Peyer's patch (tissue), 4 donors: ENCODE measurements around the gene TRAPPC6A. TPM values are rescaled to one million over a fixed set of nuclear protein-coding genes. Genes with fewer than 3 reads are reported as not detected.

Experiments used
- DNase-seq, 3 donors: peaks; one replicate each; pipeline ENCODE4 v3.0.0-alpha.2; 2017 to 2019
- H3K27ac ChIP-seq, 4 donors: fragments of 200-600 bp; sonication (generic); one replicate each; pipeline ENCODE4 v1.5.1; 2016 to 2019
- H3K27me3 ChIP-seq, 2 donors: fragments of 200-600 bp; sonication (generic); one replicate each; pipeline ENCODE4 v1.5.1; 2019
- H3K36me3 ChIP-seq, 3 donors: fragments of 200-600 bp; sonication (generic); one replicate each; pipeline ENCODE4 v1.5.1; 2016 to 2019
- H3K4me1 ChIP-seq, 4 donors: fragments of 200-600 bp; sonication (generic); one replicate each; pipeline ENCODE4 v1.5.1; 2016 to 2019
- H3K4me3 ChIP-seq, 4 donors: fragments of 200-600 bp; sonication (generic); 1 replicate in 3 of 4; 2 replicates in 1 of 4; pipeline ENCODE4 v1.5.1; 2016 to 2019; ENCODE audit warnings: mild to moderate bottlenecking in 1 of 4
- H3K9me3 ChIP-seq, 4 donors: fragments of 200-600 bp; sonication (generic); one replicate each; pipeline ENCODE4 v1.5.1; 2016 to 2019; ENCODE audit warnings: mild to moderate bottlenecking in 1 of 4
- CTCF ChIP-seq, 6 experiments: fragments of 450-650 bp in 4 of 6; fragments of 200-600 bp in 2 of 6; sonication (generic) in 1 of 6; IDR thresholded peaks; one replicate each; pipeline ENCODE4 v1.5.1; 2017 to 2019; ENCODE audit warnings: antibody characterized with exemption in 6 of 6, mild to moderate bottlenecking in 3 of 6, moderate library complexity in 1 of 6
- POLR2A ChIP-seq, 2 donors: fragments of 450-650 bp; IDR thresholded peaks; one replicate each; pipeline ENCODE4 v1.5.1; 2017; ENCODE audit warnings: antibody characterized with exemption in 2 of 2, mild to moderate bottlenecking in 2 of 2, moderate library complexity in 2 of 2
- total RNA-seq, 4 donors: library from RNA; depleted of rRNA; stranded (reverse); fragments of >200 nt; gene quantifications; one replicate each; pipeline ENCODE4 v1.1.0, GENCODE V29; 2016

TRAPPC6A gene
- total RNA-seq, 4 donors from 2014 or later: 11.4 to 58.6 (median 21.6) TPM

GRCh38 chr19:45172611-45173208 is 5.3 kb downstream of the TRAPPC6A start:
- H3K9me3 ChIP-seq: no peaks in the 10 kb centered on the region
- peak overlapping the region in 2 of 4 donors; percentile 9 to 49 for H3K27ac ChIP-seq
- DNase-seq: no peak
- no peak overlapping the region for H3K4me3 ChIP-seq
- H3K27me3 ChIP-seq: no peaks in the 10 kb centered on the region
- H3K36me3 ChIP-seq: no peaks in the 10 kb centered on the region
- peaks cover 0 to 19% (median 10%) of the 10 kb centered on the region in 4 donors for H3K4me1 ChIP-seq
- TF ChIP-seq POLR2A (IDR thresholded peaks at IDR 0.05): no peak
- no peak for TF ChIP-seq CTCF (IDR thresholded peaks at IDR 0.05)

DNA sequence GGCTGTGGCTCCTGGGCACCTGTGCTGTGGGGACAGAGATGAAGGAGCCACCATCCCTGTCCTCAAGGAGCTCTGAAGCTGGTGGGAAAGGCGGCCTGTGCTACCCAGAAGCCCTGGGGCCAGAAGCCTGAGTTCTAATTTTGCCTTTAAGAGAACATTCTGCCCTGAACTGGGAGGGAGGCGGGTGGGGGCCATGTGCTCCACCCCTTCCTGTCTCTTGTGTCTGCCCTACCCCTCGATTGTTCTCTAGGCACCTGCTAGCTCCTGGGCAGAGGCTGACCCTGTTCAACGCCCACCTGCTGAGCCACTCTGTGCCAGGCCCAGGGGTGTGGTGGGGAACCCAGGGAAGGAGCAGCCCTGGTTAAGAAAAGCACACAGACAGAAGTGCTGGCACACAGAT is 5.9 kb downstream of the TRAPPC6A start:
- no peak for TF ChIP-seq CTCF (IDR thresholded peaks at IDR 0.05)
- TF ChIP-seq POLR2A (IDR thresholded peaks at IDR 0.05): no peak

GRCh38 chr19:45171211-45171623 is 6.8 kb downstream of the TRAPPC6A start:
- Histone ChIP-seq H3K27ac (peak overlapping the region in 3 of 4 donors; percentile 5 to 17 (median 14)), H3K36me3 (no peaks in the 10 kb centered on the region)
- no peak for DNase-seq

More for the DNA sequence above, 5.9 kb downstream of the TRAPPC6A start:
- peak in 1 of 3 donors; percentile 46 for DNase-seq
- Histone ChIP-seq H3K27ac (peak overlapping the region in 2 of 4 donors; percentile 9 to 49), H3K4me3 (no peak overlapping the region), H3K27me3 (no peaks in the 10 kb centered on the region), H3K36me3 (no peaks in the 10 kb centered on the region), H3K4me1 (peaks cover 0 to 14% (median 5%) of the 10 kb centered on the region in 4 donors), H3K9me3 (no peaks in the 10 kb centered on the region)

GRCh38 chr19:45170146-45171106 is 7.6 kb downstream of the TRAPPC6A start:
- no peak overlapping the region for H3K4me3 ChIP-seq
- peaks cover 0 to 9% (median 4%) of the 10 kb centered on the region in 4 donors for H3K4me1 ChIP-seq
- peak overlapping the region in 2 of 4 donors; percentile 14 to 17 for H3K27ac ChIP-seq
- no peaks in the 10 kb centered on the region for H3K36me3 ChIP-seq
- no peak for DNase-seq
- H3K9me3 ChIP-seq: no peaks in the 10 kb centered on the region
- H3K27me3 ChIP-seq: no peaks in the 10 kb centered on the region
- no peak for TF ChIP-seq CTCF (IDR thresholded peaks at IDR 0.05)

More at GRCh38 chr19:45171211-45171623, 6.8 kb downstream of the TRAPPC6A start:
- TF ChIP-seq CTCF (IDR thresholded peaks at IDR 0.05) (no peak), POLR2A (IDR thresholded peaks at IDR 0.05) (no peak)
- H3K4me3 ChIP-seq: no peak overlapping the region
- H3K27me3 ChIP-seq: no peaks in the 10 kb centered on the region
- no peaks in the 10 kb centered on the region for H3K9me3 ChIP-seq
- H3K4me1 ChIP-seq: peaks cover 0 to 9% (median 4%) of the 10 kb centered on the region in 4 donors

DNA sequence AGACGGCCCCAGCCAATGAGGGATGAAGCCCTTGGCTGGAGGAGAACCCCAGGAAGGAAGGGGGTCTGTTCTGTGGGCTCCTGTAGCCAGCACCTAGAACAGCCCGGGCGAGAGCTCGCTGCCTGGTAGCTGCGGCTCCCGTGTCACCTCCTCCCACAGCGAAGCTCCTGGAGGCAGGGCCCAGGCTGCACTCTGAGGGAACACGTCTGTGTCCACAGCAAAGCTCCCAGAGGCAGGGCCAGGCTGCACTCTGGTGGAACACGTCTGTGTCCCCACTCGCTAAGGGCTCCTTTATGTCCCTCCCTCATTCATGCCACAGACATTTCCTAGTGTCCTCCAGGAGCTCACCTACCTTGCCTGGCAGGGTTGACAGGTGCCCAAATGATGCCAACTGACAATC is 8.4 kb downstream of the TRAPPC6A start:
- no peaks in the 10 kb centered on the region for H3K9me3 ChIP-seq
- H3K27ac ChIP-seq: no peak overlapping the region
- no peak for DNase-seq
- peaks cover 0 to 14% (median 6%) of the 10 kb centered on the region in 4 donors for H3K4me1 ChIP-seq
- TF ChIP-seq CTCF (IDR thresholded peaks at IDR 0.05) (no peak), POLR2A (IDR thresholded peaks at IDR 0.05) (no peak)
- H3K36me3 ChIP-seq: no peaks in the 10 kb centered on the region
- H3K27me3 ChIP-seq: no peaks in the 10 kb centered on the region
- no peak overlapping the region for H3K4me3 ChIP-seq
